Measurements from ENCODE around the gene TENM3.

- no peak for TF ChIP-seq CTCF (IDR thresholded peaks at IDR 0.05)
- no peak for TF ChIP-seq POLR2A (IDR thresholded peaks at IDR 0.05)
Observed at GRCh38 chr4:182562350-182562749, 319.1 kb downstream of the TENM3 start.

All from esophagus squamous epithelium (tissue), 4 donors.